Measurements from ENCODE around the gene ZFYVE21. TPM values are rescaled to one million over a fixed set of nuclear protein-coding genes. Genes with fewer than 3 reads are reported as not detected.
A peak's percentile ranks its signal among the peaks of the same experiment; 100 is the strongest.

Gene ZFYVE21
- total RNA-seq, 1 donor from 2014 or later: 68.6 TPM

GRCh38 chr14:103707329-103708263 is 8.0 kb upstream of the ZFYVE21 start:
- DNase-seq (ENCODE audit: low spot score): no peak
- Mint-ChIP-seq H3K4me3 (ENCODE audit: unreplicated experiment) (no peak overlapping the region), H3K36me3 (ENCODE audit: low read depth) (peaks cover 14% of the 10 kb centered on the region), H3K27ac (ENCODE audit: unreplicated experiment) (no peak overlapping the region), H3K4me1 (ENCODE audit: low read depth) (peaks cover 2% of the 10 kb centered on the region), H3K27me3 (ENCODE audit: low read depth) (no peaks in the 10 kb centered on the region), H3K9me3 (ENCODE audit: low read depth) (no peaks in the 10 kb centered on the region)
- TF ChIP-seq CTCF (IDR thresholded peaks at IDR 0.05): no peak

GRCh38 chr14:103708750-103709187 is 6.8 kb upstream of the ZFYVE21 start:
- H3K27ac Mint-ChIP-seq (ENCODE audit: unreplicated experiment): no peak overlapping the region
- no peak for TF ChIP-seq CTCF (IDR thresholded peaks at IDR 0.05)
- no peaks in the 10 kb centered on the region for H3K9me3 Mint-ChIP-seq (ENCODE audit: low read depth)
- peaks cover 9% of the 10 kb centered on the region for H3K4me1 Mint-ChIP-seq (ENCODE audit: low read depth)
- peaks cover 7% of the 10 kb centered on the region for H3K36me3 Mint-ChIP-seq (ENCODE audit: low read depth)
- H3K4me3 Mint-ChIP-seq (ENCODE audit: unreplicated experiment): no peak overlapping the region
- no peaks in the 10 kb centered on the region for H3K27me3 Mint-ChIP-seq (ENCODE audit: low read depth)
- DNase-seq (ENCODE audit: low spot score): no peak

GRCh38 chr14:103709814-103710213 is 5.8 kb upstream of the ZFYVE21 start:
- Mint-ChIP-seq H3K4me1 (ENCODE audit: low read depth) (peaks cover 19% of the 10 kb centered on the region), H3K27ac (ENCODE audit: unreplicated experiment) (peak overlapping the region; percentile 12), H3K9me3 (ENCODE audit: low read depth) (no peaks in the 10 kb centered on the region), H3K4me3 (ENCODE audit: unreplicated experiment) (no peak overlapping the region), H3K27me3 (ENCODE audit: low read depth) (no peaks in the 10 kb centered on the region), H3K36me3 (ENCODE audit: low read depth) (peaks cover 4% of the 10 kb centered on the region)
- no peak for TF ChIP-seq CTCF (IDR thresholded peaks at IDR 0.05)
- DNase-seq (ENCODE audit: low spot score): no peak

- Mint-ChIP-seq H3K9me3 (ENCODE audit: low read depth) (no peaks in the 10 kb centered on the region), H3K27ac (ENCODE audit: unreplicated experiment) (peak overlapping the region; percentile 32), H3K4me1 (ENCODE audit: low read depth) (peaks cover 19% of the 10 kb centered on the region), H3K4me3 (ENCODE audit: unreplicated experiment) (no peak overlapping the region), H3K36me3 (ENCODE audit: low read depth) (peaks cover 3% of the 10 kb centered on the region), H3K27me3 (ENCODE audit: low read depth) (no peaks in the 10 kb centered on the region)
- TF ChIP-seq CTCF (IDR thresholded peaks at IDR 0.05): no peak
- DNase-seq (ENCODE audit: low spot score): no peak
Measured at GRCh38 chr14:103710771-103711377, 4.7 kb upstream of the ZFYVE21 start.

Measured in chondrocyte (in vitro differentiated cells).